HepG2 (cell line): ENCODE results near the gene NTF3. TPM values are rescaled to one million over a fixed set of nuclear protein-coding genes. Genes with fewer than 3 reads are reported as not detected.

Source experiments
- ATAC-seq: fragments of 200-7000 bp; cut with Tn5 transposase; 3 replicates; pipeline ENCODE4 v1.9.1; 2020; ENCODE audit warnings: mild to moderate bottlenecking, moderate library complexity
- BruUV-seq: library from RNA; stranded (reverse); fragments of 400-500 nt; replicated peaks from 2 replicates; lab custom pipeline; 2021; lab: Mats Ljungman, UMichigan
- CTCF ChIA-PET: fragments of 300-600 bp; formaldehyde crosslinking; extraction: SDS; loops from one replicate; lab custom pipeline; 2021; ENCODE audit warnings: low total read pairs, inconsistent platforms, low intra/inter-chr PET ratio; lab: Yijun Ruan, JAX
- POLR2A ChIA-PET: fragments of 350-600 bp; sonication (Branson Sonifier 250); formaldehyde crosslinking; loops from one replicate; lab custom pipeline; 2020; ENCODE audit warnings: antibody characterized with exemption, inconsistent platforms; lab: Yijun Ruan, JAX
- DNase-seq: peaks from one replicate; pipeline ENCODE4 v3.0.0-alpha.2; 2015; ENCODE audit warnings: low spot score
- FAIRE-seq: peaks from 3 replicates; lab custom pipeline; 2011; peaks lifted over from hg19 to GRCh38; lab: Jason Lieb, UNC
- H2AFZ ChIP-seq: one replicate; pipeline ENCODE4 v1.6.1; 2011; ENCODE audit warnings: low read length, inconsistent platforms
- H3K27ac ChIP-seq: fragments of 300-600 bp; 3 replicates; pipeline ENCODE4 v1.8.0; 2011; ENCODE audit warnings: mixed run types, mild to moderate bottlenecking, mixed read lengths, low read length, inconsistent platforms; ENCODE audit not compliant: insufficient read depth; ENCODE audit errors: extremely low read length
- H3K27me3 ChIP-seq, 2 experiments: fragments of 200-600 bp in 1 of 2; 2 replicates in 1 of 2; 3 replicates in 1 of 2; pipeline versions ENCODE4 v1.6.0 to v1.8.0; 2011; ENCODE audit warnings: low read length in 2 of 2, mild to moderate bottlenecking in 2 of 2, moderate library complexity in 2 of 2, inconsistent platforms in 1 of 2; ENCODE audit not compliant: insufficient read depth in 2 of 2, control insufficient read depth in 1 of 2
- H3K36me3 ChIP-seq, 2 experiments: fragments of 200-600 bp in 1 of 2; replicated peaks in 1 of 2; 2 replicates in 1 of 2; 3 replicates in 1 of 2; pipeline versions ENCODE4 v1.5.1 to v1.8.0; 2011; ENCODE audit warnings: low read length in 2 of 2, inconsistent platforms in 1 of 2; ENCODE audit not compliant: insufficient read depth in 2 of 2, control insufficient read depth in 1 of 2
- H3K4me1 ChIP-seq: 2 replicates; pipeline ENCODE4 v1.5.1; 2012; ENCODE audit warnings: low read length, inconsistent platforms; ENCODE audit not compliant: insufficient read depth
- H3K4me2 ChIP-seq: 2 replicates; pipeline ENCODE4 v1.6.0; 2011; ENCODE audit warnings: low read depth, low read length, inconsistent platforms
- H3K4me3 ChIP-seq, 3 experiments: fragments of 200-600 bp in 1 of 3; sonication (generic), shearing (Covaris generic) in 1 of 3; replicated peaks in 1 of 3; 2 replicates each; pipeline ENCODE4 v1.5.1; 2011 to 2016; ENCODE audit warnings: low read length in 3 of 3, inconsistent platforms in 2 of 3, low read depth in 2 of 3, mild to moderate bottlenecking in 2 of 3, control low read depth in 1 of 3, mixed read lengths in 1 of 3; ENCODE audit not compliant: insufficient read depth in 1 of 3
- H3K79me2 ChIP-seq: one replicate; pipeline ENCODE4 v1.6.1; 2011; ENCODE audit warnings: low read length, inconsistent platforms; ENCODE audit not compliant: insufficient read depth
- H3K9ac ChIP-seq: 2 replicates; pipeline ENCODE4 v1.6.0; 2011; ENCODE audit warnings: mild to moderate bottlenecking, low read depth, low read length, inconsistent platforms; ENCODE audit not compliant: insufficient read depth
- H3K9me3 ChIP-seq: 2 replicates; pipeline ENCODE4 v1.5.1; 2012; ENCODE audit warnings: mild to moderate bottlenecking, low read length
- H4K20me1 ChIP-seq: 2 replicates; pipeline ENCODE4 v1.6.0; 2011; ENCODE audit warnings: inconsistent platforms, mild to moderate bottlenecking, low read length, moderate library complexity; ENCODE audit not compliant: insufficient read depth
- ATF7 ChIP-seq, 2 experiments: fragments of 450-650 bp in 1 of 2; sonication (generic) in 1 of 2; formaldehyde crosslinking in 1 of 2; IDR thresholded peaks; 2 replicates each; pipeline versions ENCODE4 v1.4.0 to v1.6.1; 2016 to 2020; ENCODE audit warnings: antibody characterized with exemption in 1 of 2, mild to moderate bottlenecking in 1 of 2, missing genetic modification reagents in 1 of 2
- CBX5 ChIP-seq: sonication (generic); formaldehyde crosslinking; IDR thresholded peaks from 2 replicates; pipeline ENCODE4 v1.4.0; 2020; ENCODE audit warnings: missing genetic modification reagents, borderline replicate concordance
- GLMP ChIP-seq: sonication (generic); formaldehyde crosslinking; IDR thresholded peaks from 2 replicates; pipeline ENCODE4 v1.9.0; 2021; ENCODE audit warnings: missing genetic modification reagents, mild to moderate bottlenecking, borderline replicate concordance
- HDAC1 ChIP-seq: sonication (generic); formaldehyde crosslinking; IDR thresholded peaks from 2 replicates; pipeline ENCODE4 v1.5.1; 2020; ENCODE audit warnings: mild to moderate bottlenecking, missing genetic modification reagents
- HMG20B ChIP-seq: conservative IDR thresholded peaks from 2 replicates; pipeline ENCODE4 v1.6.1; 2016; ENCODE audit warnings: missing genetic modification reagents, missing compliant biosample characterization
- IRX3 ChIP-seq: sonication (generic); formaldehyde crosslinking; IDR thresholded peaks from 2 replicates; pipeline ENCODE4 v1.8.1; 2023; ENCODE audit warnings: mild to moderate bottlenecking, low read depth, missing genetic modification reagents, borderline replicate concordance
- KIAA2018 ChIP-seq: sonication (generic); formaldehyde crosslinking; IDR thresholded peaks from 2 replicates; pipeline ENCODE4 v1.5.0; 2020; ENCODE audit warnings: mild to moderate bottlenecking, missing genetic modification reagents, borderline replicate concordance
- KLF13 ChIP-seq: sonication (generic); formaldehyde crosslinking; IDR thresholded peaks from 2 replicates; pipeline ENCODE4 v1.4.0; 2020; ENCODE audit warnings: mild to moderate bottlenecking, missing genetic modification reagents
- PHF21A ChIP-seq: sonication (generic); formaldehyde crosslinking; IDR thresholded peaks from 2 replicates; pipeline ENCODE4 v1.5.0; 2020; ENCODE audit warnings: mild to moderate bottlenecking, missing genetic modification reagents
- SKI ChIP-seq: fragments of 450-650 bp; IDR thresholded peaks from one replicate; pipeline ENCODE4 v1.6.1; 2018; ENCODE audit warnings: mild to moderate bottlenecking; ENCODE audit not compliant: partially characterized antibody
- ZBTB26 ChIP-seq: IDR thresholded peaks from 2 replicates; pipeline ENCODE4 v1.6.1; 2016; ENCODE audit warnings: missing compliant biosample characterization, missing genetic modification reagents, borderline replicate concordance
- ZC3H13 ChIP-seq: sonication (generic); formaldehyde crosslinking; IDR thresholded peaks from 2 replicates; pipeline ENCODE4 v1.8.1; 2023; ENCODE audit warnings: mild to moderate bottlenecking, missing genetic modification reagents, moderate library complexity
- ZFYVE20 ChIP-seq: sonication (generic); formaldehyde crosslinking; IDR thresholded peaks from 2 replicates; pipeline ENCODE4 v1.8.0; 2023; ENCODE audit warnings: low read depth, mild to moderate bottlenecking, moderate library complexity, missing genetic modification reagents, borderline replicate concordance
- WGBS: methylation state at CpG from one replicate; pipeline ENCODE4 v1.1.6; 2017; ENCODE audit warnings: low lambda C conversion rate; 5-methylcytosine and 5-hydroxymethylcytosine counted together
- in situ Hi-C: cut with HindIII; loops from 2 replicates; pipeline ENCODE4 v1.10.0; 2017; ENCODE audit warnings: low pct_unique_long_range_greater_than_20kb; ENCODE audit not compliant: extremely low pct_ligation_motif_present
- intact Hi-C: fragments of 100-400 bp; cut with micrococcal nuclease; formaldehyde crosslinking; loops from one replicate; pipeline ENCODE4 v1.10.0; 2022; ENCODE audit not compliant: unreplicated experiment
- polyA plus RNA-seq, 8 experiments: library from polyadenylated mRNA; depleted of rRNA in 3 of 8; stranded (reverse) in 7 of 8; unstranded in 1 of 8; fragments of >200 nt; fragmentation: Illumina TruSeq in 4 of 8; extraction: Trizol in 4 of 8; gene quantifications; 2 replicates each; pipeline versions ENCODE4 v1.2.1 to v1.2.3, GENCODE V29; 2011 to 2016; ENCODE audit warnings: low read depth in 4 of 8, missing spikeins in 1 of 8, mixed read lengths in 1 of 8; ENCODE audit not compliant: insufficient read depth in 1 of 8
- total RNA-seq, 5 experiments: library from RNA; depleted of rRNA; stranded (reverse); fragments of >200 nt; fragmentation: Illumina TruSeq; extraction: Trizol; gene quantifications; 2 replicates each; pipeline ENCODE4 v1.2.3, GENCODE V29; 2016; ENCODE audit warnings: low read depth in 1 of 5

Gene NTF3
- total and polyA plus RNA-seq, 2 of the 13 experiments (the other 11 are each of a cell fraction or from before 2014, with no cell fraction given), result not detected

GRCh38 chr12:5518584-5519365 lies 86.9 kb downstream of the NTF3 start:
- FAIRE-seq, result no peak
- Histone ChIP-seq H3K27ac (no peak overlapping the region), H3K36me3 (no peaks in the 10 kb centered on the region), H3K9me3 (no peaks in the 10 kb centered on the region), H3K27me3 (peaks cover 0 to 11% of the 10 kb centered on the region in 2 experiments; a peak in 1 of 5 replicates), H3K4me1 (no peaks in the 10 kb centered on the region), H3K79me2 (no peaks in the 10 kb centered on the region), H3K4me3 (no peak overlapping the region), H3K9ac (no peak overlapping the region), H3K4me2 (no peak overlapping the region), H2AFZ (no peak overlapping the region), H4K20me1 (no peaks in the 10 kb centered on the region)
- ChIA-PET CTCF (no interaction called here), POLR2A (no interaction called here)
- 10% methylated on average over 5 of the region's 8 CpGs for WGBS
- in situ Hi-C loops, result no loop called here
- ATAC-seq, result no peak
- intact Hi-C loops, result no loop called here
- no peak for DNase-seq
- no TSS peak for BruUV-seq
- TF ChIP-seq PHF21A (CRISPR knock-in tag) (no peak), GLMP (CRISPR knock-in tag) (no peak), ZBTB26 (no peak), HMG20B (CRISPR knock-in tag) (no peak), CBX5 (CRISPR knock-in tag) (no peak), KIAA2018 (CRISPR knock-in tag) (no peak), IRX3 (CRISPR knock-in tag) (no peak), HDAC1 (CRISPR knock-in tag) (no peak), ZC3H13 (CRISPR knock-in tag) (no peak), KLF13 (CRISPR knock-in tag) (no peak), ZFYVE20 (CRISPR knock-in tag) (no peak), ATF7 (IDR thresholded peaks at IDR 0.05) (no peak), ATF7 (CRISPR knock-in tag; IDR thresholded peaks at IDR 0.05) (no peak), SKI (no peak)
